HG02678 (cell line): ENCODE data around the gene CPN1.
"Not testable (repeated sequence)": the region's sequence is repeated elsewhere in the genome, so short reads cannot be mapped to it uniquely, and the experiment has no call there.

ENCODE experiments used
- ATAC-seq: cut with Tn5 transposase; IDR thresholded peaks from one replicate; pipeline ENCODE4 v1.9.1; 2021; ENCODE audit warnings: mild to moderate bottlenecking, moderate library complexity; ENCODE audit not compliant: unreplicated experiment

The CPN1 gene

GRCh38 chr10:100025576-100025975 lies 56.1 kb downstream of the CPN1 start:
- no peak for ATAC-seq

GRCh38 chr10:100024748-100025147 lies 56.9 kb downstream of the CPN1 start:
- no peak for ATAC-seq

- ATAC-seq = no peak
These were observed 59.3 kb downstream of the CPN1 start for GRCh38 chr10:100022403-100022802.

- no peak for ATAC-seq
These were observed 60.3 kb downstream of the CPN1 start for GRCh38 chr10:100021322-100021721.

- no peak for ATAC-seq
These were observed 60.8 kb downstream of the CPN1 start for GRCh38 chr10:100020886-100021253.

GRCh38 chr10:100020142-100020885 lies 61.4 kb downstream of the CPN1 start:
- ATAC-seq = peak; percentile 78

GRCh38 chr10:100019787-100020141 lies 61.9 kb downstream of the CPN1 start:
- ATAC-seq = no peak

- peak; percentile 70 for ATAC-seq
These were observed 67.5 kb downstream of the CPN1 start for GRCh38 chr10:100014071-100014762.

GRCh38 chr10:100013621-100014020 lies 68.0 kb downstream of the CPN1 start:
- no peak for ATAC-seq

- ATAC-seq = not testable (repeated sequence)
These were observed 69.8 kb downstream of the CPN1 start for GRCh38 chr10:100011906-100012305.

- ATAC-seq = peak; percentile 70
These were observed 71.6 kb downstream of the CPN1 start, which contains the start of gene DNMBP for GRCh38 chr10:100009793-100010676. Gene DNMBP, minus strand, starts transcription at chr10:100009947. Its CDS starts 37,823 bp downstream, at chr10:99972124.

GRCh38 chr10:100009283-100009792 lies 72.3 kb downstream of the CPN1 start:
- ATAC-seq = peak; percentile 53

- ATAC-seq = no peak
These were observed 72.9 kb downstream of the CPN1 start for GRCh38 chr10:100008708-100009282.

- ATAC-seq = no peak
These were observed 73.5 kb downstream of the CPN1 start for GRCh38 chr10:100008142-100008522.

- ATAC-seq = no peak
These were observed 74.2 kb downstream of the CPN1 start for GRCh38 chr10:100007231-100008141.

GRCh38 chr10:100006243-100006886 lies 75.3 kb downstream of the CPN1 start:
- no peak for ATAC-seq

- no peak for ATAC-seq
These were observed 76.7 kb downstream of the CPN1 start for GRCh38 chr10:100004805-100005510.

- ATAC-seq = no peak
These were observed 81.5 kb downstream of the CPN1 start for GRCh38 chr10:100000109-100000644.
